ENCODE results near the gene ACOT7. TPM values are rescaled to one million over a fixed set of nuclear protein-coding genes. Genes with fewer than 3 reads are reported as not detected.
"Not testable (repeated sequence)": the region's sequence is repeated elsewhere in the genome, so short reads cannot be mapped to it uniquely, and the experiment has no call there.

ACOT7 gene
- polyA plus RNA-seq, 3 donors = 32.8 to 39.4 (median 36.8) TPM

DNA sequence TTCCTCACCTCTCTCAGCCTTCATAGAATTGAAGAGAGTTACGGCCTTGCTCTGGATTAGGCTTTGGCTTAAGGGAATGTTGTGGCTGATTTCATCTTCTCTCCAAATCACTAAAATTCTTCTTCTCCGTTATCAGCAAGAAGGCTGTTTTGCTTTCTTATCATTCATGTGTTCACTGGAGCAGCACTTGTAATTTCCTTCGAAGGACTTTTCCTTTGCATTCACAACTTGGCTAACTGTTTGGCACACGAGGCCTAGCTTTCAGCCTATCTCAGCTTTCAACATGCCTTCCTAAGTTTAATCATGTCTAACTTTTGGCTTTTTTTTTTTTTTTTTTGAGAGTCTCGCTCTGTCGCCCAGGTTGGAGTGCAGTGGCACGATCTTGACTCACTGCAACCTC, 21.3 kb downstream of the ACOT7 start:
- DNase-seq = not testable (repeated sequence)

DNA sequence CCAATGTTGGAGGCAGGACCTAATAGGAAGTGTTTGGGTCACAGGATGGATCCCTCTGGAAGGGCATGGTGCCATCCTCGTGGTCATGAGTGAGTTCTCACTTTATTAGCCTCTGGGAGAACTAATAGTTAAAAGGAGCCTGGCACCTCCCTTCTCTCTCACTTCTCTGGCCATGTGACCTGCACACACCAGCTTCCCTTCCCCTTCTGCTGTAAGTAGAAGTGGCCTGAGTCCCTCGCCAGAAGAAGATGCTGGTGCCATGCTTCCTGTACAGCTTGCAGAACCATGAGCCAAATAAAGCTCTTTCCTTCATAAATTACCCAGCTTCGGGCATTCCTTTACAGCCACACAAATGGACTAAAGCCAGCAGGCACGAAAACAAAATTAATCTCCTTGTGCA, 23.6 kb downstream of the ACOT7 start:
- DNase-seq = no peak

DNA sequence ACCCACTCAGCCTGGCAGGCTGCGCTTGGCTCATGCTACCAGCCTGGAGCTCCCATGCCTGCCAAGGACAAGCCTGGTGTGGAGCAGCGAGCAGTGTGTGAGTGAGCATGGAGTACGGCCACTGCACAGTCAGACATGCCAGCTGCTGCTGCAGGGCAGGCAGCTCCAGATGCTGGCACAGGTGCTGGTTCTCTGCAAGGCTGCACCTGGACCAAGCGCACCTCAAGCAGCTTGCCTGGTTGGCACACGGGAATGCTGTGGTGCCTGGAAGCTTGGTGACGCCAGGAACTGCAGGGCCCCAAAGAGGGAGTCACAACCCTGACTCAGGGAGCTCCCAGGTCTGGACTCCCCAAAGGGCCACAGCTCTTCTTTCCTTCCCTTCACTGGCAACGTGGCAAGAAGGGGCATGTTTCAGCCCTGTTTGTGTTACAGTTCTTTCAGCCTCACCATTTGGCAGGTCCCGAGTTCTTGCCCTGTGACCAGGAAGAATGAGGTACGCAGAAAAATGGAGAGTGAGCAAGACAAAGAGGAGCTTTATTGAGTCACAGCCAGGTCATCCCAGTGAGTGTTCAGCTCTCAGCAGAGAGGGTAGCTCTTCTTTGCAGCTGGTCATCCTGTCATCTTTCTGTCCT, 26.1 kb downstream of the ACOT7 start:
- no peak for DNase-seq

DNA sequence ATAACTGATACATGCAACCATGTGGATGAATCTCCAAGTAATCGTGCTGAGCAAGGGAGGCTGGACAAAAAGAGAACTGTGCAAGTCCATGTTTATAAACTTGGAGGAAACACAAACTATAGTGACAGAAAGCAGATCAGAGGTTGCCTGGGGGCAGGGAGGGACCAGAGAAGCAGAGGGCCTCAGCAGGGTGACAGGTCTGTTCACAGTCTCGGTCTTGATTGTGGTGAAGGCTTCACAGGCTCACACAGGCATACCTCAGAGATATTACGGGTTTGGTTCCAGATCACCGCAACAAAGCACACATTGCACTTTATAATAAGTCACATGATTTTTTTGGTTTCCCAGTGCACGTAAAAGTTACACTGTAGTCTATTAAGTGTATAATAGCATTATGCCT, 28.5 kb downstream of the ACOT7 start:
- DNase-seq = no peak

DNA sequence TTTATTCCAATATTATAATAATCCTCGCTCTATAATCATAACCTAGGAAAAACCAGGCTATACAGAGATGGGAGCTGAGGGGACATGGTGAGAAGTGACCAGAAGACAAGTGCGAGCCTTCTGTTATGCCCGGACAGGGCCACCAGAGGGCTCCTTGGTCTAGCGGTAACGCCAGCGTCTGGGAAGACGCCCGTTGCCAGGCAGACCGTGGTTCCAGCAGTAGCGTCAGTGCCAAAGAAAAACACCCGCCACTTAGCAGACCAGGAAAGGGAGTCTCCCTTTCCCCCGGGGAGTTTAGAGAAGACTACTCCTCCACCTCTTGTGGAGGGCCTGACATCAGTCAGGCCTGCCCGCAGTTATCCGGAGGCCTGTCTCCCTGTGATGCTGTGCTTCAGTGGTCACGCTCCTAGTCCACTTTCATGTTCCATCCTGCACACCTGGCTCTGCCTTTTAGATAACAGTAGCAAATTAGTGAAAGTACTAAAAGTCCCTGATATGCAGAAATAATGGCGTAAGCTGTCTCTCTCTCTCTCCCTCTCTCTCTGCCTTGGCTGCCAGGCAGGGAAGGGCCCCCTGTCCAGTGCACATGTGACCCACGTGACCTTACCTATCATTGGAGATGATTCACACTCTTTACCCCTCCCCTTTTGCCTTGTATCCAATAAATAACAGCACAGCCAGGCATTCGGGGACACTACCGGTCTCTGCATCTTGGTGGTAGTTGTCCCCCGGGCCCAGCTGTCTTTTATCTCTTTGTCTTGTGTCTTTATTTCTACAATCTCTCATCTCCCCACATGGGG, 30.3 kb downstream of the ACOT7 start:
- not testable (repeated sequence) for DNase-seq

DNA sequence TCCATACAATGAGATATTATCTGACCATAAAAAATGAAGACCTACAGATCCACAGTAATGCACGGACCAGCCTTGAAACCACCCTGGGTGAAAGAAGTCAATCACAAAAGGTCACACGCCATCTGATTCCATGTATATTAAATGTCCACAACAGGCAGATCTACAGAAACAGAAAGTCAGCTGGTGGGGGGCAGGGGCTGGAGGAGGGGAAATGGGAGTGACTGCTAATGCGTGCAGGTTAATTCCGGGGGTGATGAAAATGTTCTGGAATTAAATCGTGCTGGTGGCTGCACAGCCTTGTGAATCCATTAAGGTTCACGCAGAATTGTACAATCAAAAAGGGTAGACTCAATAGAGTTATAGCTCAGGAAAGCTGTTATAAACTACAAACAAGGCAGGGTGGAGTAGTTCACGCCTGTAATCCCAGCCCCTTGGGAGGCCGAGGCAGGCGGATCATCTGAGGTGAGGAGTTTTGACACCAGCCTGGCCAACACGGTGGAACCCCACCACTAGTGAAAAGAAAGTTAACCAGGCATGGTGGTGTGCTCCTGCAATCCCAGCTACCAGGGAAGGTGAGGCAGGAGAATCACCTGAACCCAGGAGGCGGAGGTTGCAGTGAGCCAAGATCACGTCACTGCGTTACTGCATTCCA, 32.3 kb downstream of the ACOT7 start:
- no peak for DNase-seq

DNA sequence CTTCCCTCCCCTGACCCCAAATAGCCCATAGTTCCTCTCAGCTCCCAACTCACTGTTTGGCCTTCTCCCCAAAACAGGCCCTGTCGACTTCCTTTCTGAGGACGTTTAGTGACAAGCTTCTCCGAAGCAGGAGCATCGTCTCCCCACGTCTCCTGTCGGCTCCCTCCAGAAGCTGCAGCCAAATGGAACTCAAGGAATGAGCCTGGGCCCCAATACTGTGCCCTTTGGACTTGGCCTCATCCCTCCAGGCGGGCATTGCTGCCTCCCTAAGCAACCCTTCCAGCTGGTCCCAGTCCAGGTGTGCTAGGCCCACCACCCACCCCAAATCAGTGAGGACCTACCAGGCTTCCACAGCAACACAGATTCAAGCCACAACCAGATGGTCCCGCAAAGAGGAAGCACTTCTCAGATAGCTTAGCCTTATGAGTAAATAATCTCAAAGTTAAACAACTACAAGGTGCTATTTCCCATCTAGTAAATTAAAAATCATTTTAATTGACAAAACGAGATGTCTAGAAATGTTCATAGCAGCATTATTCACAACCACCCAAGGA, 33.0 kb downstream of the ACOT7 start:
- DNase-seq = no peak

DNA sequence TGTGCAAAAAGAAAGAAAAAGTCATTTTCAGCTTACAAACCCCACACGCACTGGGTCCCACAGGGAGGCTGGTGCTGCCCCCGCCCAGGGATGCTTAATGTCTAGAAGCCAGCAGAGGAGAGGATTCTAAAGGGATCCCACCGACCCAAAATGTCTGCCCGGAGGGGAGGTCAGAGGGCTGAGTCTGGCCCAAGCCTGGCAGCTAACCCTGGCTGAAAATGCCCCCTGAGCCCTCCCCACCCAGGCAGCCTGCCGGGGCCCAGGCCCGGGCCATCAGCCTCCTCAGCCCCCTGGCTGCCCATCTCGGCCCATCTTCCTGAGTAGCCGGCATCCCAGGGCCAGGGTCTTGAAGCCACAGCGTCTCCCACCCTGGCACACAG, 33.5 kb downstream of the ACOT7 start:
- no peak for DNase-seq

DNA sequence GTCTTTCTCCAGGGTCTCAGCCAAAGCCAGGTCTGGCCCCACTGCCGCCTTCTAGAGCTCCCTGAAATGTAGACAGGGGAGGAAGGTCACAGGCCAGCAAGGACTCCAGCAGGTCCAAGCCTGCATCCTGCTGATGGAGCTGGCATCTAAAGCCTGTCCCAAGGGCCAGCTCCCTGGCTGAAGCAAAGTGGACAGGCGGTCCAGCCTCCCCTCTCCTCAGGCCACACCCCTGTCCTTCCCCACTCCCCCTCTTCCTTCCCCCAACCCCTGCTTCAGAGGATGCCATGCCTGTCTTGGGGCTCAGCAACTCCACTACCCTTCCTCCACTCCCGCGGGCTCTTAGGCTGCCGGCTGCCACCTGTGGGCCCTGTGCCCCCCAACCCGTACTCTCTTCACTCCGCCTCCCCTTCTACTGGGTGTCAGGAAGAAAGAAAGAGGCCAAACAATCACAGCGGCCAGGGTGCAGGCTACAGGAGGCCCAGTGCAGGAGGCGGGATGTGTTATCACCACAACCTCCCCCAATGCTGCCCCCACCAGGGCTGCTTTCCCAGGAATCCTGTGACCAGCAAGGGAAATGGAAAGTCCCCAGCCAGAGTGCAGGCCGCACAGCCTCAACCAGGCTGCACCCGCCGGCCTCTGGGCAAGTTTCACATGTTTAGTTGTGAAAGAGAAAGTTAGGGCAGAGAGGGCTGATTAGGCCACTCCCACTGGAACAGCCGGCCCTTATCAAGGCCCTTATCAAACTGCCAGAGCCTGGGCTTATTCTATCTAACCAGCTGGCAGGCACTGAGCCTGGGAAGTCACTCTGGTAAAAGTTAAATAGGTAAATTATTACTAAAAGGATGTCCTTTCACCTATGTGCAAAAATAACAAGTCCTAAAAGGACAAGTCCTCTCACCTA, 34.1 kb downstream of the ACOT7 start:
- DNase-seq = peak; percentile 71

DNA sequence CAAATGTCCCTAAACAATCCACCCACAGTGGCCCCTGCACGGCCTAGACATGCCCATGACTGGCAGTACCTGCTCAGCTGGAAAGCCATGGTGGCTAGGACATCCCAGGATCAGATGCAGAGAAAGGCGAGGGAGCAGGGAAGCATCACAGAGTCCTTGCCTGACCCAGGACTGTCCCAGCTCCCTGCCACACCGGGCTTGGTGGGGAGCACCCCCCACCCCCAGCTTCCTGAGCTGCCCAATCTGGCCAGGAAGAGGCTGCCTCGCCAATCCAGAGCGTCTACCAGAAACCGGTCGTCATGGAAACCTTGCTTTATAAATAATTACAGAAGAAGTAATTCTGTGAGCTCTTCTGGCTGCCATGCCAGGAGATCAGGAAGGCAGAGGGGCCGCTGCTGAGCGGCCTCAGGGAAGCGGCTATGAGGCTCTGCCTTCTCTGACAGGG, 34.8 kb downstream of the ACOT7 start:
- peak; percentile 69 for DNase-seq

DNA sequence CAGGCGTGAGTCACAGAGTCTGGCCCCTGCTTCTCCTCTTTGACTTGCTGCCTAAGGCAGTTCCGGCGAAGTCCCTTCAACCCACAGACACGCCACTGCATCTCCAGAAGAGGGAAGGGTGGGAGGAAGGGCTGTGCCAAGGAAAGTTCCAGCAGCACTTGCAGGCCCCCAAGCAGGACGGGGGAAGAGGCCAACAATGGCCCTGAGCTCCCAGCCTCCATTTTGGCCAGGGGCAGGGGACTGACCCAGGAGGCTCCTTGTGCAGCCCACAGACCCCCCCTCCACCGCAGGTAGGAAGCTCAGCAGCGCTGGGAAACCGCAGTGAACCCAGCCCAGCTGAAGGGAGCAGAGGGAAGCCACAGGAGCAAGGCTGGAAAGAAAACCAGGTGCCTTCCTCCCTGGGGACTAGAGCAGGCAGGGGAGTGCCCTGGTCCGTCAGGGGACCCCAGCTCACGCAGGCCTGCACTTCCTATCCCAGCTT, 35.4 kb downstream of the ACOT7 start:
- DNase-seq = no peak

DNA sequence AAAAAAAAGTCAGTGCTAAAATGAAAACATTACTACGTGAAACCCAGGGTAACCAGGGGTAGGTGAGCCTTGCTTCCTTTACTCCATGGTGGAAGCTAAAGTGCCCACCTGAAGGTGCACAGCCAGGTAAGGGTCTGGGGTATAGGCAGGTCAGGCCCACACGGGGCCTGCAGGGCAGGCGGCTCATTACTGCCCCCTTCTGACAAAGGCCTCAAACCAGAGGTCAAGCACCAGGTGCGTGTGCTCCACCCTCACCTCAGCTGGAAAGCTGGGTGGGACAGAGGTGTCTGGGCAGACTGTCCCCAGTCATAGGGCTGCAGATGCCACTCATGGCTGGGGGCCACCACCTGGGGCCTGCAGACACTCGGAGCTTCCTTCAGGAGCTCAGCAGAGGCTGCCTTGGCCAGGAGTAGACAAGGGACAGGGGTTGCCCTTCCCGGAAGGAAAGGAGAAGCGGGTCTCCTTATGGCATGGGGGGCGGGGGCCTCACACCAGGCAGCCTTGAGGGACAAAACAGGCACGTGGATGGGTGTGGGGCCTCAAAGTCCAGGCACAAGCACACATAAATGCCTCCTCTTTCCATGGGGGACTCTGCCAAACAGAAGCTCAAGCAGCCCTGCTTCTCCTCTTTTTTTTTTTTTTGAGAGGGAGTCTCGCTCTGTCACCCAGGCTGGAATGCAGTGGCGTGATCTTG, 36.2 kb downstream of the ACOT7 start:
- no peak for DNase-seq

DNA sequence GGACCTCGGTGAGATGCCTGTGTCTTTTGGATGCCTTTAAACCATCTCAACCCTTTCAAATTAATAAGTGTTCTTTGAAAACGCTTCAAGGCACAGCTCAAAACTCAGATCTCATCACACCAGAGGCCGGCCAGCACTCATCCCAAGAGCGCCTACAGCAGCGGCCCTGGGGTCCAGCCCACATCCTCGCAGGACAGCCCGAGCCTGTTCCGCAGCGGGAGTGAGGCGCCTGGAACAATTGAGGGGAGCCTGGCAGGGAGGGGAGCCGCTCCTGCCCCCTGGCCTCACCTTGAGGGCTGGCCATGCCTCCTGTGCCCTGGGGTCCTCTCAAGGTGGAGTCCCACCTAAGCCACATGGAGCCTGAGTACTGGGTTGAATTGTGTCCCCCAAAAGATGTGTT, 37.9 kb downstream of the ACOT7 start:
- DNase-seq = no peak

DNA sequence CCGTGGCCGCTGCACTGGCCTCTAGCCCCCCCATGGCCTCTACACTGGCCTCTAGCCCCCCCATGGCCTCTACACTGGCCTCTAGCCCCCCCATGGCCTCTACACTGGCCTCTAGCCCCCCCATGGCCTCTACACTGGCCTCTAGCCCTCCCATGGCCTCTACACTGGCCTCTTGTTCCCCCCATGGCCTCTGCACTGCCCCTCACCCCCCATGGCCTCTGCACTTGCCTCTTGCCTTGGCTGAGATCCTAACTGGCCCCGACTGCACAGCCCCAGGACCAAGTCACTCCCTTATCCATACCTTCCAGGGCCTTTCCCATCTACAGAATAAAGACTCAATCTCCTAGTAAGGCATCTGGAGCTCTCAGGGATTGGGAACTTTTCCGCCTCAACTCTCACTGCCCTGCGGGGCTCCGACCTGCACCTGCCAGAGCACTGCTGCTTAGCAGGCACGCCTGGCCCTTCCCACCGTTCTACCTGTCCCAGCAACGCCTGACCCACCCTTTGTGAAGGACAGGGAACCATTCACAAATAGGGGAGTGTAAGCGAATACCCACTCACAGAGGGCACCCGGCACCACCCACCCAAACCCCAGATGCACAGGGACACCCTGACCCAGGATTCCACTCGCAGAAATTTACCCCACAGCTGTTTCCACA, 38.8 kb downstream of the ACOT7 start:
- DNase-seq = no peak

DNA sequence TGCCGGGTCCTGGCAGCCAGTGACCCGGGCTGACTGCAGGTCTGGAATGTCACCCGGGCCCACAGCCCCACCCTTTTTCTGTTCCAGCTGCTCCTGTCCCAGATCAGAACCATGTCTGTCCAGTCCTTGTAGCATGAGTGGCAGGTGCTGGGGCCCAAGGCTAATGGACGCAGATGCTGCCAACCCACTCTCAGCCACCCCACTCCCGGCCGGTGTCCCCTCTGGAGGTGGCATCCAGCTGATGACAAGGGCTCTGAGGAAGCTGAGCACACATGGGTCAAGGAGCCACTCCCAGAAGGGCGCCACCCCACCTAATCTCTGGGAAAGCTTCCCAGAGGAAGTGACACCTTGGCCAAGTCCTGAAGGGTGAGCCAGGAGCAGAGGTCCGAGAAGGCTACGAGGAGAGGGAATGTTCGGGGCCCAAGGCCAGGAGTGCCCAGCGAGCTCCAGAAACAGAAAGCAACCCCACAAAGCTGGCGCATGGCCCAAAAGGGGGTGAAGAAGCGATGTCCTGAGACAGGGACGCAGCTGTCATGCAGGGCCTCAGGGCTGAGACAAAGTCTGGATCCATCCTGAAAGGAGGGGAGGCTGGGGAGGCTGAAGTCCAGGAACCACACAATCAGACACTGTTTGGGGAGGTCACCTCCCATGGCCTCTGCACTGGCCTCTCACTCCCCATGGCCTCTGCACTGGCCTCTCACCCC, 39.5 kb downstream of the ACOT7 start:
- DNase-seq = no peak

DNA sequence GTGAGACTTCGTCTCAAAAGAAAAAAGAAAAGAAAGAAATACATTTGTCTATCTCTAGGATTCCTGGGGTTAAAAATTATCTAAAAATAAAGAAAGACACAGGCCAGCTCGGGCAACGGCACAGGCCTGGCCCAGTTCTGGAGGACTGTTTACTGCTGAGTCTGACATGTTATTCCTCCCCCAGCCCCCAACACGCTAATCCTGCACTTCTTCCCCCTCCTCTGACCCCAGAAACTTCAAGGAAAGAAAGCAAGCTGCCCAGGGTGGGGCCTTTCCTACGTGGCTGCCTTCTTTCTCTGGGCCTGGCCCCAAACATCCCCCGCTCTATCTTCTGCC, 40.0 kb downstream of the ACOT7 start:
- no peak for DNase-seq

DNA sequence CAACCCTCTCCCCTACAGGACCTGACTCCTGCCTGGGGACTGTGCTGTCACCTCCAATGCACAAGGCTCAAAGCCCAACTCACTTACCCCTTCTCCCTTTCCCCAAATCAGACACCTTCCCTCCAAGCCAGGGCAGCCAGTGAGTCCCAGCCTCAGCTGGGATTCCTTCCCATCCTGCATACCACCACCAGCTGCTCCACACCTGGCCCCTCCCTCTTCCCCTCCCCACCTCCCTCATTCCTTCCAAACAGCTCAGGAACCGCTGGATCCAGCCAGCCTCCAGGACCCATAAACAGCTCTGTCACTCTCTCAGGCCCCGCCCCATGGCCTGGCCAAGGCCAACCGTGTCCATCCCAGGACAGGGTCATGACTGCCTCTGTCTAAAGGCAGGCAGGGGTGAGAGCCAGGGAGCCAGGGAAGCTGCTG, 41.4 kb downstream of the ACOT7 start:
- no peak for DNase-seq

DNA sequence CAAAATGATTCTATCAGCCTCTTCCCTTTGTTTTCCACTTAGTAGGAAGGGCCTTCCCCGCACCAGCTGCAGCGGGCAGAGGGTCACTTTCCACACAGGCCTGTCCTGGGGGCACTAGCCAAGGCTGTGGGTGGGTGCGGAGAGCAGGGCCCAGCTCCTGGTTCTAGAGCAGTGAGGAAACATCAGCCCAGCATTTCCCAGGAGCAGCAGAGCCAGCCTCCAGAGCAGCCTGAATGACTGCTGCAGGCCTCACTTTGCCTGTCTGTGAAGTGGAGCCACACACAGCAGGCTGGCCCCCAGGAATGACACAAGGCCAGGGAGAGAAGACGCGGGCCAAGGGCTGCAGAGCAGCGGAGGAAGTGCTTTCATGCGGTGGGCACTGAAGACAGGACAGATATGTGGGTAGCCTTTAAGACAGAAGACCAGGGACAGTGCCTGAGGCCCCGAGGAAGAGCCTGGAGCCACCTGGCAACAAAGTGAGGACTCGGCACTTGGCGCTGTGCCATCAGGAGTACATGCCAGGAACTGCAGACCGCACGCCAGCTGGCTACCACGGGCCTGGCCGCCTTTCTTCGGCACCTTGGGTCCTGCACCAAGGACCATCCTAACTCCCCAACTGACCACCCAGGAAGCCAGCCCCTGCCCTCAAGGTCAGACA, 42.0 kb downstream of the ACOT7 start:
- DNase-seq = no peak

DNA sequence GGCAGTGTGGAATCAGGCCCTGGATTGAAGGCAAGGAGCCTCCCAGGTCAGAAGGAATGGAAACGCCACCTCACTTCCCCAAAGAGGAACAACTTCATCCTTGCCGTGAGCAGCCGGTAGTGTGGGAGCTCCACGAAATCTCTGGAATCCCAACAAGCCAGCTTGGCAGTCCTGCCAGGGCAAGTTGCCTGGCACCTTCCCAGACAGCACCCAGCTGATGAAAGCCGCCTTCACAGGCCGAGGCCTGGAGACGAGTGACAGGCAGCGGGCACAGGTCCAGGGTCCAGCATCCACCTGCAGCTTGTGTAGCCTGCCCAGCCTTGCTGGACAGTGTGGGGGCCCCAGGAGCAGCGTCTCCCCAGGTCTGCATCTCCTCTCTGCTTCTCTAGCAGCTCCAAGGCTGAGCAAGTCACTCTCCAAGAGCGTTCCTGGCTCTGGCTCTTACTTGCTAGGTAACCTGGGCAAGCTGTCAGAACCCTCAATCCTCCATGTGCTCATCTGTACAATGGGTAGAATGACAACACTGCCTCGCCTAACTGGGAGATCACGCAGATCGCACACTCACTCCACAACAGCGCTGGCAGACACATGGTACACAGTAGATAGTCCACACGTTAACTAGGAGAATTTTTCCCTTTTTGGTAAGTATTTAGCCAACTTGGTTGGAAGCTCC, 43.0 kb downstream of the ACOT7 start:
- no peak for DNase-seq
